Measurements from ENCODE around the gene CDC123. TPM values are rescaled to one million over a fixed set of nuclear protein-coding genes. Genes with fewer than 3 reads are reported as not detected.
"Not testable (repeated sequence)": the region's sequence is repeated elsewhere in the genome, so short reads cannot be mapped to it uniquely, and the experiment has no call there.

Gene CDC123
- total and polyA plus RNA-seq, 5 donors, result 46.0 to 70.4 (median 58.0) TPM

- Histone ChIP-seq H3K4me3 (ENCODE audit: low read length) (no peak overlapping the region), H3K27me3 (ENCODE audit: control insufficient read depth, insufficient read depth) (no peaks in the 10 kb centered on the region), H3K27ac (ENCODE audit: low read length) (no peak overlapping the region), H3K9me3 (ENCODE audit: control insufficient read depth, low read length) (no peaks in the 10 kb centered on the region), H3K4me1 (ENCODE audit: control insufficient read depth, insufficient read depth, low read length) (no peaks in the 10 kb centered on the region)
- intact Hi-C loops (cut with DNase I), result no loop called here
- DNase-seq (no peak), ATAC-seq (no peak)
- 94% methylated on average over 5 of the region's 5 CpGs for WGBS
Measured at GRCh38 chr10:12208460-12208859, 12.5 kb downstream of the CDC123 start.

GRCh38 chr10:12212454-12212853, 16.5 kb downstream of the CDC123 start:
- intact Hi-C loops (cut with DNase I), result no loop called here
- Histone ChIP-seq H3K4me1 (ENCODE audit: control insufficient read depth, insufficient read depth, low read length) (no peaks in the 10 kb centered on the region), H3K4me3 (ENCODE audit: low read length) (no peak overlapping the region), H3K9me3 (ENCODE audit: control insufficient read depth, low read length) (no peaks in the 10 kb centered on the region), H3K27me3 (ENCODE audit: control insufficient read depth, insufficient read depth) (no peaks in the 10 kb centered on the region), H3K27ac (ENCODE audit: low read length) (no peak overlapping the region)
- ATAC-seq (no peak), DNase-seq (no peak)
- WGBS, result 93% methylated on average over 3 of the region's 3 CpGs

GRCh38 chr10:12213621-12214020, 17.6 kb downstream of the CDC123 start:
- 69% methylated on average over 3 of the region's 3 CpGs for WGBS
- no peak for ATAC-seq
- no peak for DNase-seq
- H3K9me3 ChIP-seq (ENCODE audit: control insufficient read depth, low read length), result no peaks in the 10 kb centered on the region
- no peaks in the 10 kb centered on the region for H3K27me3 ChIP-seq (ENCODE audit: control insufficient read depth, insufficient read depth)
- no peak overlapping the region for H3K4me3 ChIP-seq (ENCODE audit: low read length)
- intact Hi-C loops (cut with DNase I), result no loop called here
- H3K4me1 ChIP-seq (ENCODE audit: control insufficient read depth, insufficient read depth, low read length), result no peaks in the 10 kb centered on the region
- H3K27ac ChIP-seq (ENCODE audit: low read length), result no peak overlapping the region

GRCh38 chr10:12214093-12214492, 18.1 kb downstream of the CDC123 start:
- Histone ChIP-seq H3K4me3 (ENCODE audit: low read length) (no peak overlapping the region), H3K27me3 (ENCODE audit: control insufficient read depth, insufficient read depth) (no peaks in the 10 kb centered on the region), H3K4me1 (ENCODE audit: control insufficient read depth, insufficient read depth, low read length) (no peaks in the 10 kb centered on the region), H3K27ac (ENCODE audit: low read length) (no peak overlapping the region), H3K9me3 (ENCODE audit: control insufficient read depth, low read length) (no peaks in the 10 kb centered on the region)
- intact Hi-C loops (cut with DNase I), result no loop called here
- WGBS, result 78% methylated on average over 4 of the region's 4 CpGs
- DNase-seq (no peak), ATAC-seq (no peak)

GRCh38 chr10:12214763-12215218, 18.8 kb downstream of the CDC123 start:
- ATAC-seq, result peak in 1 of 2 donors; percentile 35
- no peaks in the 10 kb centered on the region for H3K4me1 ChIP-seq (ENCODE audit: control insufficient read depth, insufficient read depth, low read length)

GRCh38 chr10:12218991-12219390, 23.0 kb downstream of the CDC123 start:
- Histone ChIP-seq H3K27me3 (ENCODE audit: control insufficient read depth, insufficient read depth) (no peaks in the 10 kb centered on the region), H3K9me3 (ENCODE audit: control insufficient read depth, low read length) (no peaks in the 10 kb centered on the region), H3K4me3 (ENCODE audit: low read length) (no peak overlapping the region), H3K27ac (ENCODE audit: low read length) (no peak overlapping the region), H3K4me1 (ENCODE audit: control insufficient read depth, insufficient read depth, low read length) (no peaks in the 10 kb centered on the region)
- intact Hi-C loops (cut with DNase I), result no loop called here
- no peak for ATAC-seq
- 84% methylated on average over 8 of the region's 8 CpGs for WGBS
- DNase-seq, result no peak

More at GRCh38 chr10:12214763-12215218, 18.8 kb downstream of the CDC123 start:
- peak overlapping the region; percentile 29 for H3K4me3 ChIP-seq (ENCODE audit: low read length)
- 28% methylated on average over 6 of the region's 6 CpGs for WGBS
- no peaks in the 10 kb centered on the region for H3K9me3 ChIP-seq (ENCODE audit: control insufficient read depth, low read length)
- no peak for DNase-seq
- intact Hi-C loops (cut with DNase I), result no loop called here
- no peak overlapping the region for H3K27ac ChIP-seq (ENCODE audit: low read length)
- no peaks in the 10 kb centered on the region for H3K27me3 ChIP-seq (ENCODE audit: control insufficient read depth, insufficient read depth)

- intact Hi-C loops (cut with DNase I), result no loop called here
- DNase-seq, result no peak
- Histone ChIP-seq H3K4me3 (ENCODE audit: low read length) (no peak overlapping the region), H3K4me1 (ENCODE audit: control insufficient read depth, insufficient read depth, low read length) (no peaks in the 10 kb centered on the region), H3K9me3 (ENCODE audit: control insufficient read depth, low read length) (no peaks in the 10 kb centered on the region), H3K27me3 (ENCODE audit: control insufficient read depth, insufficient read depth) (no peaks in the 10 kb centered on the region), H3K27ac (ENCODE audit: low read length) (peak overlapping the region; percentile 70)
- ATAC-seq, result no peak
- WGBS, result 82% methylated on average over 10 of the region's 10 CpGs
Measured at GRCh38 chr10:12221323-12222298, 25.6 kb downstream of the CDC123 start.

GRCh38 chr10:12225444-12225843, 29.5 kb downstream of the CDC123 start:
- whole genome bisulfite sequencing, result 89% methylated on average over 2 of the region's 2 CpGs
- intact Hi-C loops (cut with DNase I), result no loop called here
- H3K4me3 ChIP-seq (ENCODE audit: low read length), result no peak overlapping the region
- no peak for ATAC-seq
- no peaks in the 10 kb centered on the region for H3K27me3 ChIP-seq (ENCODE audit: control insufficient read depth, insufficient read depth)
- H3K27ac ChIP-seq (ENCODE audit: low read length), result no peak overlapping the region
- H3K9me3 ChIP-seq (ENCODE audit: control insufficient read depth, low read length), result no peaks in the 10 kb centered on the region
- no peaks in the 10 kb centered on the region for H3K4me1 ChIP-seq (ENCODE audit: control insufficient read depth, insufficient read depth, low read length)
- no peak for DNase-seq

GRCh38 chr10:12226438-12226837, 30.4 kb downstream of the CDC123 start:
- H3K27me3 ChIP-seq (ENCODE audit: control insufficient read depth, insufficient read depth); H3K4me3 ChIP-seq (ENCODE audit: low read length); DNase-seq; H3K4me1 ChIP-seq (ENCODE audit: control insufficient read depth, insufficient read depth, low read length); H3K9me3 ChIP-seq (ENCODE audit: control insufficient read depth, low read length); ATAC-seq; H3K27ac ChIP-seq (ENCODE audit: low read length); intact Hi-C loops (cut with DNase I): not testable (repeated sequence)
- 96% methylated on average over 28 of the region's 28 CpGs for WGBS

- no peaks in the 10 kb centered on the region for H3K9me3 ChIP-seq (ENCODE audit: control insufficient read depth, low read length)
- DNase-seq, result no peak
- 96% methylated on average over 11 of the region's 11 CpGs for WGBS
Measured at GRCh38 chr10:12228851-12229250, 32.9 kb downstream of the CDC123 start.

GRCh38 chr10:12234687-12235086, 38.7 kb downstream of the CDC123 start:
- H3K4me3 ChIP-seq (ENCODE audit: low read length); H3K27me3 ChIP-seq (ENCODE audit: control insufficient read depth, insufficient read depth); DNase-seq; H3K4me1 ChIP-seq (ENCODE audit: control insufficient read depth, insufficient read depth, low read length); H3K9me3 ChIP-seq (ENCODE audit: control insufficient read depth, low read length); intact Hi-C loops (cut with DNase I): not testable (repeated sequence)
- ATAC-seq, result peak; percentile 56
- WGBS, result 62% methylated on average over 5 of the region's 5 CpGs
- H3K27ac ChIP-seq (ENCODE audit: low read length), result peak overlapping the region; percentile 78

More at GRCh38 chr10:12228851-12229250, 32.9 kb downstream of the CDC123 start:
- no peak for ATAC-seq
- Histone ChIP-seq H3K27me3 (ENCODE audit: control insufficient read depth, insufficient read depth) (no peaks in the 10 kb centered on the region), H3K4me1 (ENCODE audit: control insufficient read depth, insufficient read depth, low read length) (no peaks in the 10 kb centered on the region), H3K27ac (ENCODE audit: low read length) (no peak overlapping the region), H3K4me3 (ENCODE audit: low read length) (no peak overlapping the region)
- intact Hi-C loops (cut with DNase I), result no loop called here
